Activated gamma-delta T cell (primary cell): ENCODE data around the gene SH3PXD2A.
A peak's percentile ranks its signal among the peaks of the same experiment; 100 is the strongest.
"Not testable (repeated sequence)": the region's sequence is repeated elsewhere in the genome, so short reads cannot be mapped to it uniquely, and the experiment has no call there.

Experiments
- DNase-seq: peaks from one replicate; lab custom pipeline; 2025; lab: John Stamatoyannopoulos, UW

SH3PXD2A gene

DNA sequence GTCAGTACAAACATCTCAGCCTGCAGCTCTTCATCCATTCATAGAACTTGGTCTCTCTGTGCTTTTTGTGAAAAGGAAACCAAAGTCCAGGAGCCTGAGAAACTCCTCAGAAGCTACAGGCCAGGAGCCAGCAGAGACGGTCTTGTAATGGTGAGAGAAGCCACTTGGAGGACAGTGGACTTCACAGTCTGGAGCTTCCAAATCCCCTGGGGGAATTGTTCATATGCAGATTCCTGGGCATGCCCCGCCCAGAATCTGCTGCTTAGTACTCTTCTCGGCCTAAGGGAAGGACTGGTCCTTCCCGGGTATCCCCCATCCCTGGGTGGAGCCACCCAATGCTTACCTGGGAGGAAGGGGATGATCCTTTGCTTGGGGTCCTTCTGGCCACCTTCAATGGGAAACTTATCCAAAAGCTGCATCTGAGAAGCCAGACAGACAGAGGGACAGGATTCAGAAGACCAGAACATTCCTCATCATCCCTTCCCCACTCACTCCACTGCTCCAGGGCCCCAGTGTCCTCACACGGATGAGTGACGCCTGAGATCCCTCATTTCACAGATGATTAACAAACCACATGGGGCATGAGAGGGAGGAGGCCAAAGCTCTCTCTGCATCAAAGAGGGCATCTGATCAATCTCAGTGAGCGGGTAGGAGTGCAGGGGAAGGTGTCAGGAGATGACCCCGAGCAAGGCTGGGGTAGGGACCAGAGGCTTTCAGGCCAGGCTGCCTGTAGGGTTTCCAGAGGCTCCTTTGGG lies 88.4 kb downstream of the SH3PXD2A start:
- DNase-seq: no peak

DNA sequence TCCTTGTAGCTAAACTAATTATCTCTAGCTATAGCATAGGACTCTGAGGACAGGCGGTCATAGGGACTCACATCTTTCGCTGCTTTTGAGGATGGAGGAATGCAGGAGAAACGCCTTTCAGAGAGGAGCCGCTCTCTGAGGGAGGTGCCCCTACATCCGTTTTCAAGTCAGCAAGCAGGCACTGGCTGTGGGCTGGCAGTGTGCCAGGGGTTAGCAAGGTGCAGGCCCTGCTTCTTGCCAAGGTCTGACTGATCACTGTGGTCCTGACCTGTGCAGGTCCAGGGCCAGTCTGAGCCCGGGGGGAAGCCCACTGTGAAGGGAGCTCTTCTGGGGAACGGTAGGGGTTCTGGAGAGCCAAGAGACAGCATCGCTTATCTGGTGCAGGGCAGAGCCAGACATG lies 89.4 kb downstream of the SH3PXD2A start:
- peak; percentile 27 for DNase-seq

DNA sequence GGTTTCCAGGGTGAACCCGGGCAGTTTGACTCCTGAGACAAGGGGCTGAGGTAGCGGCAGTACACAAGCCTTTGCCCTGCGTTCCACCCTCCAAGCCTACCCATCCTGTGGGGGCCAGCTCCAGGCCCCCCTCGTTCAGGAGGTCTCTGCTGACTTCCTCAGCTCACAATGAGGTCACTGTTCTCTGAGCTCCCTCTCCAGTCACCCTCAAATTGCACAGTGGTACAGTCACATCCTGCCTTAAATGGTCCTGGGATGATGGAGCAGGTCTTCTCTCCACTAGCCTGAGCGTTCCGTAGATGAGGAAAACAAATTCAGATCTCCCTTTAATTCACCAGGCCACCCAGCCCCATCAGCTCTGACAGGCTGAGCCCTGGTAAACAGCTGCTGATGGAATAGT lies 90.2 kb downstream of the SH3PXD2A start:
- no peak for DNase-seq

DNA sequence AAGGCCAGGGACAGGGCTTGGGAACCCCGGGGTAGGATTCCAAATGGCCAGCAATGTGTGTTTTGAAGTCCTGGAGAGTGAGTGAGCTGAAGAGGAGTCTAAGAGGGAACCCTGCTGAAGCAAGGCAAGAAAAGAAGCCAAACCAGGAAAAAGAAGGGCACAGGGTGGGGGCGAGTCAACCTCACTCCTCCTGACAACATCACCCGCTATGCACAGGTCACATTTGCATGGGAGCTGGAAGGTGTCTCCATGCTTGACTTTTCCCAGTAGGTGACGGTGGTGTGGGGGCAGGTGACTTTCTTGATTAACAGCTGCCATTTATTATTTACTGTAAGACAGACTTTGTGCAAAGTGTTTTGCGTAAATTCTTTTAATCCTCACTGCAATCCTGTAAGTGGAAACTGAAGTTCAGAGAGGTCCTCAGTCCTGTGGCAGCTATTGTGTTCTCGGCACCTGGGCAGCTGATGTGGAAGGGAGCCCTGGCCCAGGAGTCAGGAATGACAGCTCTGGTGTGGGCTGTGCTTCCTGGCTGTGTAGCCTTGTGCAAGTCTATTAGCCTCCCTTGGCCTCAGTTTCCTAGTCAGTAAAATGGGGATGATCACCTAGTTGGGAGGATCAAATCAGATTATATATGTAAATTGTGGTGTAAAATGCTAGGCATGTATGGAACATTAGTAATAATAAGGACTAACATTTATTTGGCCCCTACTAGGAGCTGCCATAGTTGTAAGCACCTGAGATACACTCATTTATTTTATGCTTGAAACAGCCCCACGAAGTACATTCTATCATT lies 90.9 kb downstream of the SH3PXD2A start:
- no peak for DNase-seq

GRCh38 chr10:103763374-103764202 lies 91.8 kb downstream of the SH3PXD2A start:
- DNase-seq: no peak

DNA sequence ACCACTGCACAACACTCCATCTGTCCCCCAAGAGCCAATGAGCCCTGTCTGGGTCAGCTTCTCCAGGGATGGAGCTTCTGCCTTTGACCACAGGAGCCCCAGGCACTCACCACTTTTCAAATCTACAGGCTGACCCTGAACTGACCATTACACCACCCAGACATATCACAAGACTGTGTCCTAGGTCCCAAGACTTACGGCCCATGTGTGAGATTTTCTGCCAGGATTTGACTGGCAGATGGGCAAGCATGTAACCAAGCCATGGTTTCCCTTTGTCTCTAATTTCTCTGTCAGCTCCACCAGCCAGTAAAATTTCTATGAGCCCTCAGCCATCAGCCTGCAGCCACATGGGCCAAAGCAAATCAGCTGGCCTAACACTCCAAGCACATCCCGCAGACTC lies 92.5 kb downstream of the SH3PXD2A start:
- DNase-seq: no peak

- no peak for DNase-seq
Measured at GRCh38 chr10:103762162-103762561, 93.2 kb downstream of the SH3PXD2A start.

- no peak for DNase-seq
Measured at GRCh38 chr10:103761075-103761920, 94.1 kb downstream of the SH3PXD2A start.

GRCh38 chr10:103760233-103760632 lies 95.1 kb downstream of the SH3PXD2A start:
- not testable (repeated sequence) for DNase-seq

DNA sequence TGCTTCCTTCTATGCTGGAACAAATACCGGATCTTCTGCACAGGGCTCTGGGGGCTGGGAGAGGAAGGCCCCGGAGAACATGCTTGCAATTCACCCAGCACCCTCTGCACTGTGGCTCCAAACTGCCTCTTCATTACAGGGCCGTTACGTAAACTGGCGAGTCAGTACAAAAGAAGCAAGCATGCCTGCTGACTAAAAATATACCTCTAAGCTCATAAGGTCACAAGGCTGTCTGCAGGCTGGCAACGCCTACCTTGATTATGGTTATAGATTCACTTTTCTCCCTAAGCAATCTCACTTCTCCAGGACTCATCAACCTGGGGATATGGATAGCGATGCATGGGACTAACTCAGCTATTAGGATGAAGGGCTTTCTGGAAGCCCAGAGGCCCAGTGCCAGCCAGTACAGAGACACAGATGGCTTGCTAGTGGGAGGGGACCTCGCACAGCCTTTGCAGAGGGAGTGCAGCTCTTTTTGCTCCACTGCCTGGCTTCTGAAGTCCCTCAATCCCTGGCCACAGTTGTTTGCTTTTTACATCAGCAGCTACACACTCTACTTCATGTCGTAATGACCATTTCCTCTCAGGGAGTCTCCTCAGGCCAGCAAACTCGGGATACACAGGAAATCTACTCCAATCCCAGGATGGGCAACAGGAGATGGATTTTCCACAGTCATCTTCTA lies 96.1 kb downstream of the SH3PXD2A start:
- DNase-seq: no peak

- no peak for DNase-seq
Measured at GRCh38 chr10:103758294-103758681, 97.1 kb downstream of the SH3PXD2A start.

DNA sequence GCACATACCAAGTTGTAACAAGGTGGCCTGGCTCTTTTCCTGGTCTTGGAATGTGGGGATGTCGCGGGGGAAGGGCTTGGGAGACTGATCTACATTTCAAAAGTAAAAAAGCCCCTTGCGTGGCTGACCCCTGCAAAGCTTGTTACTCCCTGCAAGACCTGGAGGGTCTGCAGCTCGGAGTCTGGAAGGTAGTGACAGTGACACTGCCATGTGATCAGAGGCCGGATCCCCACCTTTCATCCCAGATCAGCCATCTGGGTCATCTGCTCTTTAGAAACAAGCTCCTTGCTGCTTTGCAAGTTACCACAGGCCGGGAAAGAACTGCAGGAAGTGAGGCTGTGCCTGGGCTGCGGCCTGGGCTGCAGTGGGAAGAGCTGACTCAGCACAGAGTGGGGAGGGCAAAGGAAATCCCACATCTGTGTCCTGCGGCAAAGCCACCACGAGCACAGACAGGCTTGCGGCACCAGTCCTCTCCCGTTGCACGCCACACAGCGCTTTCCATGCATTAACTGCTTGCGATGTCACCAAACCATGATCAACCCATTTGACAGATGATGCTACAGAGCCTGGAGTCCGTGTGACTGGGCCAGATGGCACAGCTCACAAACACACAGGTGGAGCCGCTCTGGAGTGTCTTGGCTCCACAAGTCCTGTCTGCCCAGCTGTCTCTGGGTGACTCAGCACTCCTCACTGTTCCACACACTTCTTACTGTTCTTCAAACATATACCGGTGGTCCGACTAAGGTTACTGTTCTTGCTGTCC lies 97.7 kb downstream of the SH3PXD2A start:
- DNase-seq: no peak

GRCh38 chr10:103756277-103756869 lies 99.0 kb downstream of the SH3PXD2A start:
- DNase-seq: no peak

- DNase-seq: no peak
Measured at GRCh38 chr10:103752680-103753248, 102.6 kb downstream of the SH3PXD2A start.

GRCh38 chr10:103751667-103752290 lies 103.6 kb downstream of the SH3PXD2A start:
- DNase-seq: no peak

DNA sequence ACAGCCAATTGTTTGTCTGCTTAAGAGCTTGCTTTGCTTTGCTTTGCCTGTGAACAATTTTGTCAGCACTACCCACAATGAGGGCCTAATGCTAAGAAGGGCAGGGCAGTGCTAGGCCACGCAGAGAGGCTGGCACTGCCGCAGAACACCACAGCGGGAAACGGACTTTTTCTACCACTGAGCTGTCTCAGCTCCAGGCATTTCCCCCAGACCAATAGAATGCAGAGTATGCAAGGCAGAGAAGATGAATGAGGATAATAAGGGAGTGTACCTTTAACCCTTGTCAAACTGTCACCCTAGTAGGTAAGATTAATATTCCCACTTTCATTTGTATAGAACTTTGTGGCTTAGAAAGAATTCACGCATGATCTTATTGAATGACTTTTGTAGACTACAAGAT lies 104.5 kb downstream of the SH3PXD2A start:
- DNase-seq: no peak

DNA sequence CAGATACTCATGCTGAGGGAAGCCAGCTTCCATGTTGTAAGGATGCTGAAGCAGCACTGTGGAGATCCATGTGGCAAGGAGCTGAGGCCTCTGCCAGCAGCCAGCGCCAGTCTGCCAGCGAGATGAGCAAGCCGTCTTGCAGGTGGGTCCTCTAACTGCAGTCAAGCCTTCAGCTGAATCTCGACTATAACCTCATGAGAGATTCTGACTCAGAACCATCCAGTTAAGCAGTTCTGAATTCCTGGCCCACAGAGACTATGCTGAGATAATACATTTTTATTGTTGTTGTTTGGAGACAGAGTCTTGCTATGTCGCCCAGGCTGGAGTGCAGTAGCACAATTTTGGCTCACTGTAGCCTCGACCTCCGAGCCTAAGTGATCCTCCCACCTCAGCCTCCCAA lies 105.6 kb downstream of the SH3PXD2A start:
- no peak for DNase-seq

DNA sequence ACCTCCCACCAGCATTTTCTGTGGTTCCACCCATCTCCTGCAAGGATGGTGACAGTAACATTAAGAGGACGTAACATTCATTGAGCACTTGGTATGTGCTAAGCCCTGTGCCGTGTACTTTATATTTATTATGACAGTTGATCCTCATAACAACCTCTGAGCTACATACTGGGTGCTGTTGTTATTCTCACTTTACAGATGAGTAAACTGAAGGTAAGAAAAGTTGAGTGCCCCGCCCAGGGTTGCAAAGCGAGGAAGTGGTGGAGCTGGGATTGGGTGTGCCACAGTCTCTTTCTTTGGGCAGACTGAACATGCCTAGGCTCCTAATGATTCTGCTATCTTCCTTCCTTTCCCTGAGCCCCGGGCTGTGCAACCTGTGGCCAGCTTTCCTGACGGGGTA lies 107.4 kb downstream of the SH3PXD2A start:
- no peak for DNase-seq
